NCI-H82 (cell line): ENCODE measurements around the gene IL6.
"Not testable (repeated sequence)": the region's sequence is repeated elsewhere in the genome, so short reads cannot be mapped to it uniquely, and the experiment has no call there.

Experiments
- DNase-seq: peaks from one replicate; lab custom pipeline; 2025; lab: John Stamatoyannopoulos, UW

The IL6 gene

GRCh38 chr7:22726345-22726906, 574 bp upstream of the IL6 start:
- peak; percentile 68 for DNase-seq

GRCh38 chr7:22727714-22728035, 675 bp downstream of the IL6 start:
- DNase-seq = no peak

- DNase-seq = peak; percentile 30
Observed at GRCh38 chr7:22728401-22729029, 1.5 kb downstream of the IL6 start.

GRCh38 chr7:22729180-22729825, 2.3 kb downstream of the IL6 start:
- DNase-seq = no peak

- no peak for DNase-seq
Observed at GRCh38 chr7:22730066-22730710, 3.2 kb downstream of the IL6 start.

GRCh38 chr7:22730921-22731654, 4.1 kb downstream of the IL6 start:
- DNase-seq = no peak

GRCh38 chr7:22731766-22732165, 4.8 kb downstream of the IL6 start:
- DNase-seq = no peak

GRCh38 chr7:22732556-22733126, 5.6 kb downstream of the IL6 start:
- no peak for DNase-seq

- DNase-seq = no peak
Observed at GRCh38 chr7:22733761-22734160, 6.8 kb downstream of the IL6 start.

GRCh38 chr7:22743014-22743413, 16.0 kb downstream of the IL6 start:
- no peak for DNase-seq

- DNase-seq = no peak
Observed at GRCh38 chr7:22751341-22751740, 24.3 kb downstream of the IL6 start.

GRCh38 chr7:22757338-22757994, 30.5 kb downstream of the IL6 start:
- DNase-seq = no peak

- DNase-seq = no peak
Observed at GRCh38 chr7:22758576-22758975, 31.6 kb downstream of the IL6 start.

GRCh38 chr7:22759721-22760120, 32.7 kb downstream of the IL6 start:
- DNase-seq = no peak

- DNase-seq = no peak
Observed at GRCh38 chr7:22762866-22763265, 35.9 kb downstream of the IL6 start.

GRCh38 chr7:22765609-22766008, 38.6 kb downstream of the IL6 start:
- no peak for DNase-seq

GRCh38 chr7:22771194-22771871, 44.3 kb downstream of the IL6 start:
- DNase-seq = no peak

GRCh38 chr7:22771872-22772228, 44.9 kb downstream of the IL6 start:
- peak; percentile 11 for DNase-seq

GRCh38 chr7:22772885-22773284, 45.9 kb downstream of the IL6 start:
- no peak for DNase-seq

GRCh38 chr7:22776964-22777363, 50.0 kb downstream of the IL6 start:
- DNase-seq = no peak

GRCh38 chr7:22779730-22780323, 52.8 kb downstream of the IL6 start:
- not testable (repeated sequence) for DNase-seq
